ENCODE data around the gene RAB23. TPM values are rescaled to one million over a fixed set of nuclear protein-coding genes. Genes with fewer than 3 reads are reported as not detected.

The RAB23 gene
- total RNA-seq, result 69.7 and 71.0 TPM in 2 replicates

GRCh38 chr6:57221936-57222742 is at the start of gene RAB23:
Gene RAB23 (minus strand): TSS chr6:57222307. CDS start chr6:57210380, 11,927 bp downstream.

GRCh38 chr6:57172136-57173055 is 49.7 kb downstream of the RAB23 start, which contains the start of gene BAG2:
Gene BAG2 (plus strand): TSS chr6:57172326. CDS start chr6:57172698, 372 bp downstream.

Other genes with a start within 250 kb of the RAB23 start
- gene KIAA1586, start 175.6 kb downstream of the RAB23 start, total RNA-seq, result 15.1 and 17.2 TPM in 2 replicates
- 63.0 and 65.3 TPM in 2 replicates for gene ZNF451, start 132.1 kb downstream of the RAB23 start, total RNA-seq
- 28.2 and 35.7 TPM in 2 replicates for gene BAG2, start 50.0 kb downstream of the RAB23 start, total RNA-seq
- gene PRIM2, start 95.3 kb upstream of the RAB23 start, total RNA-seq, result 25.3 and 54.0 TPM in 2 replicates

Data from smooth muscle cell of bladder (primary cell).